Keratinocyte (primary cell): Measurements from ENCODE around the gene GPANK1. TPM values are rescaled to one million over a fixed set of nuclear protein-coding genes. Genes with fewer than 3 reads are reported as not detected.
A peak's percentile ranks its signal among the peaks of the same experiment; 100 is the strongest.

Source experiments
- DNase-seq: peaks from one replicate; pipeline ENCODE4 v3.0.0-alpha.2; 2011; ENCODE audit warnings: low read depth, missing footprints, low spot score
- FAIRE-seq: peaks from 2 replicates; lab custom pipeline; 2011; peaks lifted over from hg19 to GRCh38; lab: Jason Lieb, UNC
- H2AFZ ChIP-seq: 2 replicates; pipeline ENCODE4 v1.6.0; 2012; ENCODE audit warnings: low read length, control low read depth, inconsistent platforms; ENCODE audit not compliant: control insufficient read depth
- H3K27ac ChIP-seq: 2 replicates; pipeline ENCODE4 v1.5.1; 2011; ENCODE audit warnings: low read length; ENCODE audit not compliant: control insufficient read depth, insufficient read depth
- H3K27me3 ChIP-seq: 3 replicates; pipeline ENCODE4 v1.6.0; 2011; ENCODE audit warnings: low read length; ENCODE audit not compliant: control insufficient read depth, insufficient read depth; ENCODE audit errors: extremely low read depth
- H3K36me3 ChIP-seq, 2 experiments: 2 replicates in 1 of 2; 3 replicates in 1 of 2; pipeline ENCODE4 v1.5.1; 2011; ENCODE audit warnings: low read length in 2 of 2, mild to moderate bottlenecking in 1 of 2; ENCODE audit not compliant: control insufficient read depth in 2 of 2, insufficient read depth in 2 of 2; ENCODE audit errors: extremely low read depth in 1 of 2
- H3K4me1 ChIP-seq: 3 replicates; pipeline ENCODE4 v1.5.1; 2011; ENCODE audit warnings: low read length; ENCODE audit not compliant: control insufficient read depth, insufficient read depth; ENCODE audit errors: extremely low read depth
- H3K4me2 ChIP-seq: 3 replicates; pipeline ENCODE4 v1.6.0; 2011; ENCODE audit warnings: low read depth, low read length; ENCODE audit not compliant: control insufficient read depth, insufficient read depth; ENCODE audit errors: extremely low read depth
- H3K4me3 ChIP-seq, 3 experiments: fragments of 200-600 bp in 1 of 3; sonication (generic) in 1 of 3; 2 replicates in 2 of 3; 3 replicates in 1 of 3; pipeline ENCODE4 v1.5.1; 2011 to 2016; ENCODE audit warnings: low read length in 3 of 3, mild to moderate bottlenecking in 3 of 3, control low read depth in 2 of 3, inconsistent platforms in 1 of 3, low read depth in 1 of 3, mixed read lengths in 1 of 3, mixed run types in 1 of 3, moderate library complexity in 1 of 3; ENCODE audit not compliant: control insufficient read depth in 2 of 3, insufficient read depth in 2 of 3; ENCODE audit errors: extremely low read depth in 1 of 3
- H3K79me2 ChIP-seq: 2 replicates; pipeline ENCODE4 v1.6.0; 2012; ENCODE audit warnings: low read length; ENCODE audit not compliant: control insufficient read depth, insufficient read depth
- H3K9ac ChIP-seq: 3 replicates; pipeline ENCODE4 v1.6.0; 2011; ENCODE audit warnings: low read length; ENCODE audit not compliant: control insufficient read depth, insufficient read depth; ENCODE audit errors: extremely low read depth
- H3K9me1 ChIP-seq: 3 replicates; pipeline ENCODE4 v1.6.0; 2011; ENCODE audit warnings: low read length; ENCODE audit not compliant: control insufficient read depth, insufficient read depth; ENCODE audit errors: extremely low read depth
- H3K9me3 ChIP-seq: 2 replicates; pipeline ENCODE4 v1.5.1; 2012; ENCODE audit warnings: low read depth, low read length; ENCODE audit not compliant: control insufficient read depth
- H4K20me1 ChIP-seq: 3 replicates; pipeline ENCODE4 v1.6.0; 2011; ENCODE audit warnings: low read length; ENCODE audit not compliant: control insufficient read depth, insufficient read depth; ENCODE audit errors: extremely low read depth
- EZH2 ChIP-seq: IDR thresholded peaks from one replicate; pipeline ENCODE4 v1.6.1; 2012; ENCODE audit warnings: inconsistent platforms, mild to moderate bottlenecking, low read length, moderate library complexity
- dilution Hi-C: fragments of 300-500 bp; cut with MboI; formaldehyde crosslinking; loops from one replicate; pipeline ENCODE4 v1.7.0; 2020; ENCODE audit warnings: low sequenced_read_pairs; ENCODE audit not compliant: extremely low pct_ligation_motif_present
- polyA plus RNA-seq, 5 experiments: library from polyadenylated mRNA; depleted of rRNA in 3 of 5; stranded (reverse) in 3 of 5; stranded (forward) in 1 of 5; unstranded in 1 of 5; fragments of >200 nt; gene quantifications; 1 replicate in 1 of 5; 2 replicates in 3 of 5; 3 replicates in 1 of 5; pipeline versions ENCODE4 v1.2.1 to v1.2.3, GENCODE V29; 2011 to 2012; ENCODE audit warnings: missing spikeins in 2 of 5, low read depth in 1 of 5, low replicate concordance in 1 of 5
- TF ChIP-seq, protein P1 (sequence below), 3 experiments: IDR thresholded peaks in 1 of 3; conservative IDR thresholded peaks in 1 of 3; optimal IDR thresholded peaks in 1 of 3; 2 replicates in 2 of 3; 3 replicates in 1 of 3; pipeline versions ENCODE3 to v1.5.1; 2011; ENCODE audit warnings: low read length in 3 of 3, mild to moderate bottlenecking in 3 of 3, moderate library complexity in 2 of 3, control low read depth in 1 of 3, inconsistent platforms in 1 of 3; ENCODE audit not compliant: insufficient read depth in 2 of 3; ENCODE audit errors: extremely low read depth in 1 of 3

The GPANK1 gene
- polyA plus RNA-seq, 1 donor (not counting 4 experiments of a cell fraction or from before 2014, with no cell fraction given): 10.0 TPM

DNA sequence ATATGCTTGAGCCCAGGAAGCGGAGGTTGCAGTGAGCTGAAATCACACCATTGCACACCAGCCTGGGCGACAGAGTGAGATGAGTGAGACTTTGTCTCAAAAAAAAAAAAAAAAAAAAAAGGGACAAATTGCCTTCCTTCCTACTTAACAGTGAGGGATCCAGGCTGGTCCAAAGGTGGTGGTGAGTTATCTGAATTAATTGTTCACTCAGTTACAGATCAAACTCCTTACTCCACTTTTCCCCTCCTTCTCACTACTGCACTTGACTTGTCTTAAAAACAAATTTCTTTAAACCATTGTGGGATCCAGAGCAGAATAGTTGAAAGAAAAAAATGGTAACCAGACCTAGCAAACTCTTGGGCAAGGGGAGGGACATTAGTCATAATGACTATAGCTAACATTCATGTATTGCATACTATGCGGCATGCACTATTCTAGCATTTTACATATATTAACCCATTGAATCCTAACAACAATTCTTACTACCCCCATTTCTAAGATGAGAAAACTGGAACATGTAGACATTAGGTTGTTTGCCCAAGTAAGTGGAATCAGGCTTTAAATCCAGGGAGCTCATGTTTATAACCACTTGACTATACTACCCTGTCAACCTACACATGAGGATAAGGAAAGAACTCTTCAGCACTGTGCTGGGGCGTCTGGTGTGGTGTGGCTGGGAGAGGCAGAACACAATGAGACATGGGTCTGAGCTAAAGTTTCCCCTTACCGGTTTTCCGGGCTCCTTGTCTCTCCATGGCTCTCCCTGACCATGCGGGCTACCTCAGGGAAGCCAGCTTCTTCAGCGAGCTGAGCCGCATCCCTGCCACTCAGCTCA is 1.5 kb downstream of the GPANK1 start:
- Histone ChIP-seq H3K9ac (peak overlapping the region; percentile 94), H2AFZ (no peak overlapping the region), H3K4me3 (peak overlapping the region; percentile 93 to 95 (median 94))

DNA sequence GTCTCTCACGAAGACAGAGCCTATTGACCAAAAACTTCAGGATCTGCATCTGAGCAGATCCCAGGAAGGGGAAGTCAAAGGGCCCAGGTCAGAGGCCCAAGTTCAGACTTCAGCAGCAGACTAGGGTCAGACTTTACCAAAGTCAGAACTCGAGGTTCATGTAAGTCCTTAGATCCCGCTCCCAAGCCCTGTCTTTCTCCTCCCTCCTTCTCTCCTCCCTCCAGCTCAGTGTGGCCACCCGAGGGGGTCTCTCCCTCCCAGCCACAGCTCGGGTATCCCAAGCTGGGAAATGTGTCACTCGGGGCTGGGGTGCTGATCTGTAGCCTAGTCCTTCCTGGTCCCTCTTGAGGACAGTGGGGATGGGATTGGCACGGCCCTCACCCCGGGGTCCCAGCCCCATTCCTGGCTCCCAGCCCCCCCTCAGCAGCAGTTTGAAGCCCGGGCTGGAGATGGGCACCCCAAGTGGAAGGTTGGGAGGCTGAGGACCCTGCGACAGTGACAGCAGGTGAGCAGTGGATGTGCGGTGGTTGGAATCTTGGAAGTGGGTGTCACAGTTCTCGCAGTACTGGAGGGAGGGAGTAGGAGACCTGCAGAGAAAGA is 2.6 kb downstream of the GPANK1 start:
- Histone ChIP-seq H3K9ac (no peak overlapping the region), H3K27ac (no peak overlapping the region), H3K79me2 (peaks cover 42% of the 10 kb centered on the region), H3K4me2 (no peak overlapping the region), H3K9me1 (no peaks in the 10 kb centered on the region), H3K9me3 (no peaks in the 10 kb centered on the region), H3K27me3 (no peaks in the 10 kb centered on the region), H3K36me3 (peaks cover 7 to 11% of the 10 kb centered on the region in 2 experiments), H4K20me1 (no peaks in the 10 kb centered on the region), H3K4me1 (peaks cover 47% of the 10 kb centered on the region), H3K4me3 (no peak overlapping the region), H2AFZ (no peak overlapping the region)
- dilution Hi-C loops: no loop called here
- DNase-seq (no peak), FAIRE-seq (no peak)
- TF ChIP-seq, protein P1, sequence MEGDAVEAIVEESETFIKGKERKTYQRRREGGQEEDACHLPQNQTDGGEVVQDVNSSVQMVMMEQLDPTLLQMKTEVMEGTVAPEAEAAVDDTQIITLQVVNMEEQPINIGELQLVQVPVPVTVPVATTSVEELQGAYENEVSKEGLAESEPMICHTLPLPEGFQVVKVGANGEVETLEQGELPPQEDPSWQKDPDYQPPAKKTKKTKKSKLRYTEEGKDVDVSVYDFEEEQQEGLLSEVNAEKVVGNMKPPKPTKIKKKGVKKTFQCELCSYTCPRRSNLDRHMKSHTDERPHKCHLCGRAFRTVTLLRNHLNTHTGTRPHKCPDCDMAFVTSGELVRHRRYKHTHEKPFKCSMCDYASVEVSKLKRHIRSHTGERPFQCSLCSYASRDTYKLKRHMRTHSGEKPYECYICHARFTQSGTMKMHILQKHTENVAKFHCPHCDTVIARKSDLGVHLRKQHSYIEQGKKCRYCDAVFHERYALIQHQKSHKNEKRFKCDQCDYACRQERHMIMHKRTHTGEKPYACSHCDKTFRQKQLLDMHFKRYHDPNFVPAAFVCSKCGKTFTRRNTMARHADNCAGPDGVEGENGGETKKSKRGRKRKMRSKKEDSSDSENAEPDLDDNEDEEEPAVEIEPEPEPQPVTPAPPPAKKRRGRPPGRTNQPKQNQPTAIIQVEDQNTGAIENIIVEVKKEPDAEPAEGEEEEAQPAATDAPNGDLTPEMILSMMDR (optimal IDR thresholded peaks at IDR 0.05 in 1 of 3, IDR thresholded peaks at IDR 0.05 in 1 of 3, conservative IDR thresholded peaks at IDR 0.05 in 1 of 3; ENCODE audit: extremely low read depth in 1 of 3, insufficient read depth in 2 of 3, low read length in 3 of 3): no peak
- no peak for TF ChIP-seq EZH2

More for the DNA sequence above, 1.5 kb downstream of the GPANK1 start:
- Histone ChIP-seq H3K27me3 (no peaks in the 10 kb centered on the region), H3K27ac (peak overlapping the region; percentile 96), H3K4me2 (peak overlapping the region; percentile 71), H3K9me1 (no peaks in the 10 kb centered on the region), H3K9me3 (no peaks in the 10 kb centered on the region), H3K36me3 (peaks cover 10 to 18% of the 10 kb centered on the region in 2 experiments), H3K4me1 (peaks cover 45% of the 10 kb centered on the region), H3K79me2 (peaks cover 45% of the 10 kb centered on the region), H4K20me1 (no peaks in the 10 kb centered on the region)
- DNase-seq (no peak), FAIRE-seq (no peak)
- TF ChIP-seq, protein P1 (optimal IDR thresholded peaks at IDR 0.05 in 1 of 3, IDR thresholded peaks at IDR 0.05 in 1 of 3, conservative IDR thresholded peaks at IDR 0.05 in 1 of 3; ENCODE audit: extremely low read depth in 1 of 3, insufficient read depth in 2 of 3, low read length in 3 of 3): no peak
- no peak for TF ChIP-seq EZH2
- dilution Hi-C loops: no loop called here
